ENCODE measurements around the gene CREB3L2.
"Not testable (repeated sequence)": the region's sequence is repeated elsewhere in the genome, so short reads cannot be mapped to it uniquely, and the experiment has no call there.

Gene CREB3L2

DNA sequence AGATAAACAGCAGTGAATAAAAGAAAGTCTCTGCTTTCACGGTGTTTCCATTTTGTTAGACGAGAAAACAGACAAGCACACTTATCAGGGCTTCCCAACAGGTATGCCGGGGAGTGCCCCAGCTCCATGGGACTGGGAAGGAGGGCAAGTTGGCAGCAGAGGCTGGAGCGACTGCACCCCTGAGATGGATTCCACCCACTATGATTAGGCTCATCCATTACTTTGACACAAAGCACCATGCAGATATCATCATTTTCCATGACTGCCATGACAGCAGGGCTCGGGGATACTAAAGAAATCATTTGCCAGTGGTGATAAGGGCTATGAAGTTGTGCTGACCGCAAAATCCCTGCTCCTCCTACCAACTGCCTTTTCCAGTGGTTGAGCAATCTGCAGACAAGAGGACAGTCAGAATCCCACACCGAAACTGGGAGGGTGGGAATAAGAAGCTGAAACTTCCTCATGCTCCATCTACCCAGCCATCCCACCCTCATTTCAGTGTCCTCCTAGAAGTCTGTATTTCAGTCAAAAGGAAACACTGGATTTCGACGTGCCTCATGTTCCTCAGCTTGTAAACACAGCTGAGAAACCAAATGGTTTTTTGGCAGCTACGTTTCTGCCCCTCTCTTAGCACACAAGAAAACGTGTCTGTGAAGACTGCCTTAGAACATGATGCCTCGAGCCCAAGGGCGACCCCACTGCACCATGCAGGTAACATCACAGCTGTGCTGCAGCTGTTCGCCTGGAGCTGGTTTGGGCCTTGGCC is 15.5 kb downstream of the CREB3L2 start:
- DNase-seq, result no peak

DNA sequence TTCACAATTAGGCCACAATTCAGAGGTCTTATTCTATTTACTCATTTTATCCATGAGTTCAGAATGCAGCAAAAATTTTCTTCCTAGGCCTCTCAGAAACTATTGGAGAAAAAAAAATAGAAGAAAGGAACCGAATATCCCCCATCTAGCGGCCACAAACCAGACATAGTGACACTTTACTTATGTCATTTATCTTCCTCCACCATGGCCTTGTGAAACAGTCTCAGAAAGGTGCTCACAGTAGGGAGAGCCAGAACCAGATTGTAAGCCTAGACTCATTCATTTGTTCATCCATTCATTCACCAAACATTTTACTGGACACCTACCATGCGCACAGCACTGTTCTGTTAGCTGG is 16.0 kb downstream of the CREB3L2 start:
- DNase-seq, result no peak

GRCh38 chr7:137985253-137985896 is 16.5 kb downstream of the CREB3L2 start:
- no peak for DNase-seq

- no peak for DNase-seq
Observed at GRCh38 chr7:137984181-137985041, 17.5 kb downstream of the CREB3L2 start.

- DNase-seq, result no peak
Observed at GRCh38 chr7:137983323-137984008, 18.4 kb downstream of the CREB3L2 start.

DNA sequence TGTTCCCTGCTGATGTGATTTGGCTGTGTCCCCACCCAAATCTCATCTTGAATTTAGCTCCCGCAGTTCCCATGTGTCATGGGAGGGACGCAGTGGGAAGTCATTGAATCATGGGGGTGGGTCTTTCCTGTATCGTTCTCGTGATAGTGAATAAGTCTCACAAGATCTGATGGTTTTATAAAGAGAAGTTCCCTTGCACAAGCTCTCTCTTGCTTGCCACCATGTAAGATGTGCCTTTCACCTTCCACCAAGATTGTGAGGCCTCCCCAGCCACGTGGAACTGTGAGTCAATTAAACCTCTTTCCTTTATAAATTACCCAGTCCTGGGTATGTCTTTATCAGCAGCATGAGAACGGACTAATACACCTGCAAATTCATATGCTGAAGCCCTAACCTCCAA is 19.5 kb downstream of the CREB3L2 start:
- DNase-seq, result not testable (repeated sequence)

- no peak for DNase-seq
Observed at GRCh38 chr7:137981668-137982067, 20.2 kb downstream of the CREB3L2 start.

DNA sequence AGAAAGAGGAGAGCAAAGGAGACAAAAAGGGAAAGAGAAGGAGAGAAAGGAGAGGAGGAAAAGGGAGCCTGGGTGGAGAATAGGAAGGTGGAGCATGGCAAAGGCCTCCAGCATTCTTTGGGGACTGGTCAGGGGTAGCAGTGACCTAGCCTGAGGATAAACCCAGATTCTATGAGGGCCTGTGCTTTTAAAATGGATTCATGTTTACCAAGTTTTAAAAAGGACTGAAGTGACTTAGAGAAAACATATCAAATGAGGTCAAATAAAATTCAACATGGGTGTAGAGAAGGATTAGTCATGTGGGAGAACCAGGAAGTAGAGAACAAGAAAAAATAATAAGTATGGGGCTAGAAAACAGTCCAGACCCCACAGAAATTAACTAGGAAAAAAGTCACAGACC is 20.7 kb downstream of the CREB3L2 start:
- DNase-seq, result no peak

GRCh38 chr7:137980308-137980707 is 21.6 kb downstream of the CREB3L2 start:
- no peak for DNase-seq

- peak; percentile 40 for DNase-seq
Observed at GRCh38 chr7:137978464-137979237, 23.2 kb downstream of the CREB3L2 start.

DNA sequence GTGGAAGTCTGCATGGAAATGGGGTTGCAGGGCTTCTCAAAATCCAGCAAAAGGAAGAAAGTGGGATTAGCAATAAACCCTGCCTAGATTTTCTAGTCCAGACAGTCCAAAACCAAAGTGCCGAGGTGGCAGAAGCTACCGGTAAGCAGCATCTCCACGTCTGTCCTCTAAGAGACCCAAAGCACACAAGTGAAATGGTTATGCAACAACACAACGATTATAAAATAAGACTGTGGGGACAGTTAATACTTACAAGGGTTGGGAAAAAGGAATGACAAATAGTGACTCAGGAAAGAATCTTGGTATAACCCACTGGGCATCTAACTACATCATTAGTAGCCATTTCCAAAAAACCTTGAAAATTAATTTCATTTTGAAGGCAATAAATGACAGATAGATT is 24.7 kb downstream of the CREB3L2 start:
- no peak for DNase-seq

DNA sequence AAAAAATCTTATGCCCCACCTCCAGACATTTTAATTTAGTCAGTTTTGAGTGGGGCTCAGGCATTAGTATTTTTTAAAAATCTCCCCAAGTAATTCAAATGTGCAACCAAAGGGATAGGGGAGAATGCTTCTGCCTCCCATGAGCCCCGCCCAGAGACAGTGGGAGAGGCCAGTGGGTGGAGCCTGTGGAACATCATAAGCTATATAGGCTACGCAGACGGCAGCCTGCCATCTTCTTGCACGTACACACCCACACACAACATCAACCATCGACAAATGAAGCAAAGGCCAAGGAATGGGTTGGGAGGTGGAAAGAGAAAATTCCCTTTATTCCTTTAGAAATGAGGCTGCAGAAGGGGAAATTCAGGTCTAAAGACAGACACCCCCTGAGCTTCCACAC is 25.2 kb downstream of the CREB3L2 start:
- no peak for DNase-seq

GRCh38 chr7:137976232-137976631 is 25.7 kb downstream of the CREB3L2 start:
- DNase-seq, result no peak

DNA sequence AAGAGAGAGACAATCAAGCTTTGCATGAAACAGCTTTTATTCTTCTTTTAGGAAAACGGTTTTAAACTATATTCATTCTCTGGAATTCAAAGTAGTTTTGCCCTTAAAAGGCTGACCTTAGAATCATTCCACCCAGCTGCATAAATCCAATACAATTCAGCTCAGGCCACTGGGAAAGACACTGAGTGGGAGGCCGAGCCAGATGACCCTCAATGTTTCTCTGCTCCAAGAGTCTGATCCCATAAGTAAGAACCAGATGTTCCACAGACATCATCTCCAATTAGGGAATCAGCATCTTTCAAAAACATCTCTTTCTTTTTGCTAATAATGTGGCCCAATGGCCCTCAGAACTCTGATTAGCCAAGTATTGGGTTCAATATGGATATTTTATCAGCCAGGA is 26.1 kb downstream of the CREB3L2 start:
- no peak for DNase-seq

GRCh38 chr7:137975221-137975620 is 26.7 kb downstream of the CREB3L2 start:
- no peak for DNase-seq

- DNase-seq, result no peak
Observed at GRCh38 chr7:137974766-137975165, 27.1 kb downstream of the CREB3L2 start.

DNA sequence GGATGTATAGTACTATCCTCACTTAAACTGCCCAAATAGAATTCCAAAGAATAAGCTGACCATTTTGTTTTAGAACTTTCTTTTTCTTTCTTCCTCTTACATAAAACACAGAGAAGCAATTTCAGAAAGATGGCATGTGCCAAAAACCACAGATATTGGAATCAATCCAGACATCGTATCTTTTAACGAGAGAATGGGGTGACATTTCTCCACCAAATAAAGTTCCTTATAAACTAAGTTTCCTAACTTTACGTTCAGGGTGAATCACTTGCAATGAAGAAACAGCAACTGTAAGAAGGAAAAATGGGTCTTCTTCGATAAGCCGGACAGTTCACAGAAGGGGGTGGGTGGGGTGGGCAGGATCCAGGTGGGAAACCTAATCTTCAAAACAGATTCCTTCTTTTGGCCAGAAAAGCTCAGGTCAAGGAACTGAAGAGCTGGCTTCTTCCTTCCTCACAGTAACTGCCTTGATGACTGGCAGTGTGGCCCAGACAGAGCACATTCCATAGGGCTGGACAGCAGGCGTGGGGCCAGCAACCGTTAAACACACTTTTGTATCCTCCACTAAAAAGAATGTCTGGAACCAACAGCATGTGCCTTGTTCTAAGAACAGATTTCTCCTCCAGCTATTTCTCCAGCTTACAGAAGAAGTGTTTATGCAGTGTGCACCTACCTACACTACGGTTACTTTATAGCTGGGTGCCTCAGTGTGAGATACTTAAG is 31.5 kb downstream of the CREB3L2 start:
- no peak for DNase-seq

DNA sequence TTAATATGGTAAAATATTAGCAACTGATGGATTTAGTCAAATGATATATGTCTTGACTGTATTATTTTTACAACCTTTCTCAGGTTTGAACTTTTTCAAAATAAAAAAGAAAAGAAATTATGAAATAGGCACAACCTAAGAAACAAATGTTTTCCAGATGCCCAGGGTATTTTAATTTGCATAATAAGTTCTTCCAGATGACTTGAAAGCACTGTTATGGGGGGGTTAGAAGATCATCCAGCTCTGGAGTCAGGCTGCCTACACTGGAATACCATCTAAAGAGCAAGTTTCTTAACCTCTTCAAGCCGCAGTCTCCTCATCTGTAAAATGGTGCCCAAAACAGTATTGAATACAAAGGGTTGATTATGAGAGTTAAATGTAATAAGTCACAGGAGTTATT is 32.1 kb downstream of the CREB3L2 start:
- no peak for DNase-seq

DNA sequence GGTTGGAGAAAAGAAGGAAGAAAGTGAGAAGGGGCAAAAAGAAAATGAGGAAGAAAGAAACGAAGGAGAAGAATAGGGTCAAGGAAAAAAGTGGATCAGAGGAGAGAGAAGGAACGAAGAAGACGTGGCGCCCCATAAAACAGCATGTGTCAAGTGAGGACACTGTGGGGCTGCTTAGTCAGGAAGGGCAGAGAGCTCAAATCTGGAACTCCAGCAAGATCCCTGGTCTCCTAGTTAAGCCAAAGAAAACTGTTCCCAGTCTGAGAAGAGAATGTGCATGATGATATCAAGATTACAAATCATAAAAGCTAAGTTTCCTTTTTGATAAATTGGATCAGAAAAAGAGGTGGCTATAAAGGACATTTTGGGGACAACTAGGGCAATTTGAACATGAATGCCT is 33.0 kb downstream of the CREB3L2 start:
- DNase-seq, result no peak

- not testable (repeated sequence) for DNase-seq
Observed at GRCh38 chr7:137968339-137968738, 33.5 kb downstream of the CREB3L2 start.

- no peak for DNase-seq
Observed at GRCh38 chr7:137967143-137968018, 34.5 kb downstream of the CREB3L2 start.

Data from GOT3 (cell line).